ENCODE data around the gene MAS1.
"Not testable (repeated sequence)": the region's sequence is repeated elsewhere in the genome, so short reads cannot be mapped to it uniquely, and the experiment has no call there.

DNA sequence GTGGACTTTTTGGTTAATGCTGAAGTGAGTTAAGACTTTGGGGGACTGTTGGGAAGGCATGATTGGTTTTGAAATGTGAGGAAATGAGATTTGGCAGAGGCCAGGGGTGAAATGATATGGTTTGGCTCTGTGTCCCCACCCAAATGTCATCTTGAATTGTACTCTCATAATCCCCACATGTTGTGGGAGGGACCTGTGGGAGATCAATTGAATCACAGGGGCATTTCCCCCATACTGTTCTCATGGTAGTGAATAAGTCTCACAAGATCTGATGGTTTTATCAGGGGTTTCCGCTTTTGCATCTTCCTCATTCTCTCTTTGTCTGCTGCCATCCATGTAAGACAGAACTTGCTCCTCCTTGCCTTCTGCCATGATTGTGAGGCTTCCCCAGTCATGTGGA, 40.9 kb upstream of the MAS1 start:
- TF ChIP-seq, protein P1, sequence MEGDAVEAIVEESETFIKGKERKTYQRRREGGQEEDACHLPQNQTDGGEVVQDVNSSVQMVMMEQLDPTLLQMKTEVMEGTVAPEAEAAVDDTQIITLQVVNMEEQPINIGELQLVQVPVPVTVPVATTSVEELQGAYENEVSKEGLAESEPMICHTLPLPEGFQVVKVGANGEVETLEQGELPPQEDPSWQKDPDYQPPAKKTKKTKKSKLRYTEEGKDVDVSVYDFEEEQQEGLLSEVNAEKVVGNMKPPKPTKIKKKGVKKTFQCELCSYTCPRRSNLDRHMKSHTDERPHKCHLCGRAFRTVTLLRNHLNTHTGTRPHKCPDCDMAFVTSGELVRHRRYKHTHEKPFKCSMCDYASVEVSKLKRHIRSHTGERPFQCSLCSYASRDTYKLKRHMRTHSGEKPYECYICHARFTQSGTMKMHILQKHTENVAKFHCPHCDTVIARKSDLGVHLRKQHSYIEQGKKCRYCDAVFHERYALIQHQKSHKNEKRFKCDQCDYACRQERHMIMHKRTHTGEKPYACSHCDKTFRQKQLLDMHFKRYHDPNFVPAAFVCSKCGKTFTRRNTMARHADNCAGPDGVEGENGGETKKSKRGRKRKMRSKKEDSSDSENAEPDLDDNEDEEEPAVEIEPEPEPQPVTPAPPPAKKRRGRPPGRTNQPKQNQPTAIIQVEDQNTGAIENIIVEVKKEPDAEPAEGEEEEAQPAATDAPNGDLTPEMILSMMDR (IDR thresholded peaks at IDR 0.05) = not testable (repeated sequence)
- TF ChIP-seq EP300, POLR2A (IDR thresholded peaks at IDR 0.05): not testable (repeated sequence)
